GM12878 (cell line): Measurements from ENCODE around the gene PIMREG.
A peak's percentile ranks its signal among the peaks of the same experiment; 100 is the strongest.

ENCODE experiments used
- CREB1 ChIP-seq: IDR thresholded peaks from 2 replicates; pipeline ENCODE4 v1.6.1; 2012; ENCODE audit warnings: low read depth, mild to moderate bottlenecking, inconsistent platforms
- HDAC2 ChIP-seq: fragments of 200-600 bp; sonication (generic); IDR thresholded peaks from 2 replicates; pipeline ENCODE4 v1.6.1; 2017
- HDGF ChIP-seq: fragments of 450-650 bp; IDR thresholded peaks from 2 replicates; pipeline ENCODE4 v1.6.1; 2016; ENCODE audit warnings: antibody characterized with exemption
- MYC ChIP-seq: IDR thresholded peaks from 2 replicates; pipeline ENCODE4 v1.6.1; 2011; ENCODE audit warnings: mild to moderate bottlenecking, low read length, moderate library complexity, inconsistent platforms; ENCODE audit not compliant: insufficient read depth, insufficient replicate concordance, insufficient read length, severe bottlenecking
- POLR2A ChIP-seq: IDR thresholded peaks from 2 replicates; pipeline ENCODE4 v1.6.1; 2011; ENCODE audit warnings: low read depth, mild to moderate bottlenecking, low read length
- POLR2AphosphoS5 ChIP-seq: IDR thresholded peaks from 2 replicates; pipeline ENCODE4 v1.6.1; 2011; ENCODE audit warnings: mild to moderate bottlenecking, low read length, inconsistent platforms
- TARDBP ChIP-seq: IDR thresholded peaks from 2 replicates; pipeline ENCODE4 v1.6.1; 2016; ENCODE audit warnings: borderline replicate concordance
- TF ChIP-seq, protein P1 (sequence below): IDR thresholded peaks from 2 replicates; pipeline ENCODE4 v1.6.1; 2012; ENCODE audit warnings: low read depth, low read length, improper control_type of control experiment
- TF ChIP-seq, protein P2 (sequence below): IDR thresholded peaks from 2 replicates; pipeline ENCODE4 v1.6.1; 2011; ENCODE audit warnings: borderline replicate concordance, low read depth, mild to moderate bottlenecking, moderate library complexity, mixed read lengths, low read length; ENCODE audit not compliant: insufficient read depth; ENCODE audit errors: extremely low read length
- TF ChIP-seq, protein P3 (sequence below), 3 experiments: IDR thresholded peaks in 2 of 3; conservative IDR thresholded peaks in 1 of 3; 2 replicates each; pipeline ENCODE4 v1.5.1; 2011; ENCODE audit warnings: low read depth in 3 of 3, low read length in 3 of 3, mild to moderate bottlenecking in 3 of 3, control low read depth in 2 of 3, moderate library complexity in 2 of 3, inconsistent platforms in 1 of 3, mixed read lengths in 1 of 3; ENCODE audit not compliant: control insufficient read depth in 2 of 3, insufficient read depth in 1 of 3; ENCODE audit errors: extremely low read depth in 1 of 3
- TF ChIP-seq, protein P4 (sequence below): fragments of 450-650 bp; IDR thresholded peaks from 2 replicates; pipeline ENCODE4 v1.6.1; 2016; ENCODE audit warnings: mild to moderate bottlenecking
- TF ChIP-seq, protein P5 (sequence below): IDR thresholded peaks from 2 replicates; pipeline ENCODE4 v1.6.1; 2012; ENCODE audit warnings: mild to moderate bottlenecking, low read depth, low read length
- TF ChIP-seq, protein P6 (sequence below): fragments of 450-650 bp; IDR thresholded peaks from 2 replicates; pipeline ENCODE4 v1.6.1; 2018; ENCODE audit warnings: mild to moderate bottlenecking, low read depth, moderate library complexity; ENCODE audit not compliant: partially characterized antibody
- TF ChIP-seq, protein P7 (sequence below): fragments of 450-650 bp; IDR thresholded peaks from 2 replicates; pipeline ENCODE4 v1.6.1; 2014; ENCODE audit warnings: mild to moderate bottlenecking

DNA sequence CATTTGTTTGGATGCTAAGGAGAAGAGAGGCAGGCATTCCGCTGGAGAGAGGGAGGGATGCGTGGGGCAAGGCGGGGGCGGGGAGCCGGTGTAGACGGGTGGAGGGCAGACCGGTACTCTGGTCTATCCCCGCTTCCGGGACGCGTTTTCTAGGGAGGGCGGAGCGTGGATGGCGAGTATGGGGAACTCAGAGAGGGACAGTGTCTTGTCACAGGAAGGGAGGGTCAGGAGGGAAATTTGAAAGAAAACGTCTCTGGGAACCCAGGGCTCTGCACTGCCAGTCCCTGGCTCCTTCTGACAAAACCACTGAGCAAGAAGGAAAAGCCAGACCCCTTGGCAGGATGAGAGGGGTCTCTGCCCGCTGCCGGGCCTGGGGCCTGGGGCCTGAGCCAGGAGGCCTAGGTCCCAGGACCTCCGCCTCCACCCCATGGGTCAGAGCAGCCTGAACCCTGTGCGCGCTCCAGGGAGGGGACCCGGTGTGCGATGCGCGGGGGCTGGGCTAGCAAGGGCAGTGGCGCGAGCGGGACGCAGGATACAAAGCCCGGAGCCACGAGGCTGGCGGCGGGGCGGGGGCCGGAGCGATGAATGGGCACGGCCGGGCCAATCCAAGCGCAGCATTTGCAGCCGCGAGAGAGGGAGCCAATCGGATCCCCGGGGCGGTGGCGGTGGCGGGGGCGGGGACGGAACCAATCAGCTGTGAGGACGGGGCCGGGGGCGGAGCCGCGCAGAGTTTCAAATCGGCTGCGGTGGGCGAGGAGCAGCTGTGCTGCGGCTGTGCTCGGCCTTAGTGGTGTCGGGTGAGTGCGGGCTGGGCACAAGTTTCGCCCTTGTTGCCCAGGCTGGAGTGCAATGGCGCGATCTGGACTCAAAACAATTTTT, at the start of gene PIMREG:
- TF ChIP-seq, protein P1, sequence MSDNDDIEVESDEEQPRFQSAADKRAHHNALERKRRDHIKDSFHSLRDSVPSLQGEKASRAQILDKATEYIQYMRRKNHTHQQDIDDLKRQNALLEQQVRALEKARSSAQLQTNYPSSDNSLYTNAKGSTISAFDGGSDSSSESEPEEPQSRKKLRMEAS, result peak; percentile 88
- TF ChIP-seq, protein P2, sequence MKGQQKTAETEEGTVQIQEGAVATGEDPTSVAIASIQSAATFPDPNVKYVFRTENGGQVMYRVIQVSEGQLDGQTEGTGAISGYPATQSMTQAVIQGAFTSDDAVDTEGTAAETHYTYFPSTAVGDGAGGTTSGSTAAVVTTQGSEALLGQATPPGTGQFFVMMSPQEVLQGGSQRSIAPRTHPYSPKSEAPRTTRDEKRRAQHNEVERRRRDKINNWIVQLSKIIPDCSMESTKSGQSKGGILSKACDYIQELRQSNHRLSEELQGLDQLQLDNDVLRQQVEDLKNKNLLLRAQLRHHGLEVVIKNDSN, result no peak
- TF ChIP-seq HDGF (no peak; the same call in 1 of the 2 replicates), CREB1 (no peak), TARDBP (no peak), POLR2AphosphoS5 (peak; percentile 71; the same call in 1 of the 2 replicates), MYC (peak; percentile 26), POLR2A (peak; percentile 94), HDAC2 (no peak)
- TF ChIP-seq, protein P3, sequence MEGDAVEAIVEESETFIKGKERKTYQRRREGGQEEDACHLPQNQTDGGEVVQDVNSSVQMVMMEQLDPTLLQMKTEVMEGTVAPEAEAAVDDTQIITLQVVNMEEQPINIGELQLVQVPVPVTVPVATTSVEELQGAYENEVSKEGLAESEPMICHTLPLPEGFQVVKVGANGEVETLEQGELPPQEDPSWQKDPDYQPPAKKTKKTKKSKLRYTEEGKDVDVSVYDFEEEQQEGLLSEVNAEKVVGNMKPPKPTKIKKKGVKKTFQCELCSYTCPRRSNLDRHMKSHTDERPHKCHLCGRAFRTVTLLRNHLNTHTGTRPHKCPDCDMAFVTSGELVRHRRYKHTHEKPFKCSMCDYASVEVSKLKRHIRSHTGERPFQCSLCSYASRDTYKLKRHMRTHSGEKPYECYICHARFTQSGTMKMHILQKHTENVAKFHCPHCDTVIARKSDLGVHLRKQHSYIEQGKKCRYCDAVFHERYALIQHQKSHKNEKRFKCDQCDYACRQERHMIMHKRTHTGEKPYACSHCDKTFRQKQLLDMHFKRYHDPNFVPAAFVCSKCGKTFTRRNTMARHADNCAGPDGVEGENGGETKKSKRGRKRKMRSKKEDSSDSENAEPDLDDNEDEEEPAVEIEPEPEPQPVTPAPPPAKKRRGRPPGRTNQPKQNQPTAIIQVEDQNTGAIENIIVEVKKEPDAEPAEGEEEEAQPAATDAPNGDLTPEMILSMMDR (IDR thresholded peaks at IDR 0.05 in 2 of 3, conservative IDR thresholded peaks at IDR 0.05 in 1 of 3; ENCODE audit: control insufficient read depth in 2 of 3, extremely low read depth in 1 of 3, insufficient read depth in 1 of 3, low read depth in 3 of 3, low read length in 3 of 3), result no peak
- TF ChIP-seq, protein P4, sequence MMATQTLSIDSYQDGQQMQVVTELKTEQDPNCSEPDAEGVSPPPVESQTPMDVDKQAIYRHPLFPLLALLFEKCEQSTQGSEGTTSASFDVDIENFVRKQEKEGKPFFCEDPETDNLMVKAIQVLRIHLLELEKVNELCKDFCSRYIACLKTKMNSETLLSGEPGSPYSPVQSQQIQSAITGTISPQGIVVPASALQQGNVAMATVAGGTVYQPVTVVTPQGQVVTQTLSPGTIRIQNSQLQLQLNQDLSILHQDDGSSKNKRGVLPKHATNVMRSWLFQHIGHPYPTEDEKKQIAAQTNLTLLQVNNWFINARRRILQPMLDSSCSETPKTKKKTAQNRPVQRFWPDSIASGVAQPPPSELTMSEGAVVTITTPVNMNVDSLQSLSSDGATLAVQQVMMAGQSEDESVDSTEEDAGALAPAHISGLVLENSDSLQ, result no peak
- TF ChIP-seq, protein P5, sequence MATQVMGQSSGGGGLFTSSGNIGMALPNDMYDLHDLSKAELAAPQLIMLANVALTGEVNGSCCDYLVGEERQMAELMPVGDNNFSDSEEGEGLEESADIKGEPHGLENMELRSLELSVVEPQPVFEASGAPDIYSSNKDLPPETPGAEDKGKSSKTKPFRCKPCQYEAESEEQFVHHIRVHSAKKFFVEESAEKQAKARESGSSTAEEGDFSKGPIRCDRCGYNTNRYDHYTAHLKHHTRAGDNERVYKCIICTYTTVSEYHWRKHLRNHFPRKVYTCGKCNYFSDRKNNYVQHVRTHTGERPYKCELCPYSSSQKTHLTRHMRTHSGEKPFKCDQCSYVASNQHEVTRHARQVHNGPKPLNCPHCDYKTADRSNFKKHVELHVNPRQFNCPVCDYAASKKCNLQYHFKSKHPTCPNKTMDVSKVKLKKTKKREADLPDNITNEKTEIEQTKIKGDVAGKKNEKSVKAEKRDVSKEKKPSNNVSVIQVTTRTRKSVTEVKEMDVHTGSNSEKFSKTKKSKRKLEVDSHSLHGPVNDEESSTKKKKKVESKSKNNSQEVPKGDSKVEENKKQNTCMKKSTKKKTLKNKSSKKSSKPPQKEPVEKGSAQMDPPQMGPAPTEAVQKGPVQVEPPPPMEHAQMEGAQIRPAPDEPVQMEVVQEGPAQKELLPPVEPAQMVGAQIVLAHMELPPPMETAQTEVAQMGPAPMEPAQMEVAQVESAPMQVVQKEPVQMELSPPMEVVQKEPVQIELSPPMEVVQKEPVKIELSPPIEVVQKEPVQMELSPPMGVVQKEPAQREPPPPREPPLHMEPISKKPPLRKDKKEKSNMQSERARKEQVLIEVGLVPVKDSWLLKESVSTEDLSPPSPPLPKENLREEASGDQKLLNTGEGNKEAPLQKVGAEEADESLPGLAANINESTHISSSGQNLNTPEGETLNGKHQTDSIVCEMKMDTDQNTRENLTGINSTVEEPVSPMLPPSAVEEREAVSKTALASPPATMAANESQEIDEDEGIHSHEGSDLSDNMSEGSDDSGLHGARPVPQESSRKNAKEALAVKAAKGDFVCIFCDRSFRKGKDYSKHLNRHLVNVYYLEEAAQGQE, result no peak
- TF ChIP-seq, protein P6, sequence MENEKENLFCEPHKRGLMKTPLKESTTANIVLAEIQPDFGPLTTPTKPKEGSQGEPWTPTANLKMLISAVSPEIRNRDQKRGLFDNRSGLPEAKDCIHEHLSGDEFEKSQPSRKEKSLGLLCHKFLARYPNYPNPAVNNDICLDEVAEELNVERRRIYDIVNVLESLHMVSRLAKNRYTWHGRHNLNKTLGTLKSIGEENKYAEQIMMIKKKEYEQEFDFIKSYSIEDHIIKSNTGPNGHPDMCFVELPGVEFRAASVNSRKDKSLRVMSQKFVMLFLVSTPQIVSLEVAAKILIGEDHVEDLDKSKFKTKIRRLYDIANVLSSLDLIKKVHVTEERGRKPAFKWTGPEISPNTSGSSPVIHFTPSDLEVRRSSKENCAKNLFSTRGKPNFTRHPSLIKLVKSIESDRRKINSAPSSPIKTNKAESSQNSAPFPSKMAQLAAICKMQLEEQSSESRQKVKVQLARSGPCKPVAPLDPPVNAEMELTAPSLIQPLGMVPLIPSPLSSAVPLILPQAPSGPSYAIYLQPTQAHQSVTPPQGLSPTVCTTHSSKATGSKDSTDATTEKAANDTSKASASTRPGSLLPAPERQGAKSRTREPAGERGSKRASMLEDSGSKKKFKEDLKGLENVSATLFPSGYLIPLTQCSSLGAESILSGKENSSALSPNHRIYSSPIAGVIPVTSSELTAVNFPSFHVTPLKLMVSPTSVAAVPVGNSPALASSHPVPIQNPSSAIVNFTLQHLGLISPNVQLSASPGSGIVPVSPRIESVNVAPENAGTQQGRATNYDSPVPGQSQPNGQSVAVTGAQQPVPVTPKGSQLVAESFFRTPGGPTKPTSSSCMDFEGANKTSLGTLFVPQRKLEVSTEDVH, result no peak
- TF ChIP-seq, protein P7, sequence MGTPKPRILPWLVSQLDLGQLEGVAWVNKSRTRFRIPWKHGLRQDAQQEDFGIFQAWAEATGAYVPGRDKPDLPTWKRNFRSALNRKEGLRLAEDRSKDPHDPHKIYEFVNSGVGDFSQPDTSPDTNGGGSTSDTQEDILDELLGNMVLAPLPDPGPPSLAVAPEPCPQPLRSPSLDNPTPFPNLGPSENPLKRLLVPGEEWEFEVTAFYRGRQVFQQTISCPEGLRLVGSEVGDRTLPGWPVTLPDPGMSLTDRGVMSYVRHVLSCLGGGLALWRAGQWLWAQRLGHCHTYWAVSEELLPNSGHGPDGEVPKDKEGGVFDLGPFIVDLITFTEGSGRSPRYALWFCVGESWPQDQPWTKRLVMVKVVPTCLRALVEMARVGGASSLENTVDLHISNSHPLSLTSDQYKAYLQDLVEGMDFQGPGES, result no peak
